Caco-2 (cell line): ENCODE results near the gene LSP1. TPM values are rescaled to one million over a fixed set of nuclear protein-coding genes. Genes with fewer than 3 reads are reported as not detected.

Source experiments
- BruUV-seq: library from RNA; stranded (reverse); fragments of 400-500 nt; replicated peaks from 2 replicates; lab custom pipeline; 2021; lab: Mats Ljungman, UMichigan
- CTCF ChIA-PET: fragments of 300-600 bp; sonication (Branson Sonifier 250); formaldehyde crosslinking; loops from one replicate; lab custom pipeline; 2022; ENCODE audit warnings: antibody characterized with exemption; lab: Charles Lee
- POLR2A ChIA-PET: fragments of 300-600 bp; sonication (Branson Sonifier 250); formaldehyde crosslinking; loops from one replicate; lab custom pipeline; 2022; ENCODE audit warnings: antibody characterized with exemption; lab: Charles Lee
- DNase-seq, 2 experiments: peaks; one replicate each; pipeline versions ENCODE4 v3.0.0 to v3.0.0-alpha.2; 2020 to 2022
- H3K27me3 ChIP-seq: replicated peaks from 2 replicates; pipeline ENCODE4 v1.6.0; 2011; ENCODE audit warnings: low read length; ENCODE audit not compliant: control insufficient read depth, insufficient read depth
- H3K36me3 ChIP-seq: 2 replicates; pipeline ENCODE4 v1.5.1; 2011; ENCODE audit warnings: low read length; ENCODE audit not compliant: control insufficient read depth, insufficient read depth
- H3K4me1 ChIP-seq: fragments of 250-450 bp; sonication (Bioruptor Pico); 2 replicates; pipeline ENCODE4 v1.5.1; 2020; ENCODE audit warnings: mild to moderate bottlenecking
- H3K4me3 ChIP-seq: 2 replicates; pipeline ENCODE4 v1.5.1; 2011; ENCODE audit warnings: low read depth, mild to moderate bottlenecking, control low read depth, low read length
- H3K9me3 ChIP-seq: fragments of 250-450 bp; sonication (Bioruptor Pico); 2 replicates; pipeline ENCODE4 v1.5.1; 2020; ENCODE audit warnings: mild to moderate bottlenecking, moderate library complexity
- H3K27ac Mint-ChIP-seq: one replicate; pipeline ENCODE4 v1.8.0; 2022; ENCODE audit warnings: mixed read lengths; ENCODE audit not compliant: unreplicated experiment
- H3K27me3 Mint-ChIP-seq: one replicate; pipeline ENCODE4 v1.8.0; 2022; ENCODE audit warnings: mixed read lengths; ENCODE audit not compliant: insufficient read depth, unreplicated experiment
- H3K36me3 Mint-ChIP-seq: one replicate; pipeline ENCODE4 v1.8.0; 2022; ENCODE audit warnings: mild to moderate bottlenecking, mixed read lengths; ENCODE audit not compliant: insufficient read depth, unreplicated experiment
- H3K4me1 Mint-ChIP-seq: one replicate; pipeline ENCODE4 v1.8.0; 2022; ENCODE audit warnings: low read depth, mixed read lengths; ENCODE audit not compliant: unreplicated experiment
- H3K4me3 Mint-ChIP-seq: one replicate; pipeline ENCODE4 v1.8.0; 2022; ENCODE audit warnings: mild to moderate bottlenecking, moderate library complexity, mixed read lengths; ENCODE audit not compliant: unreplicated experiment
- H3K9me3 Mint-ChIP-seq: one replicate; pipeline ENCODE4 v1.8.0; 2022; ENCODE audit warnings: mixed read lengths; ENCODE audit not compliant: unreplicated experiment
- CTCF ChIP-seq, 2 experiments: fragments of 200-600 bp in 1 of 2; IDR thresholded peaks; 1 replicate in 1 of 2; 2 replicates in 1 of 2; pipeline versions ENCODE4 v1.5.1 to v1.8.0; 2011 to 2022; ENCODE audit warnings: antibody characterized with exemption in 1 of 2, control low read depth in 1 of 2, inconsistent platforms in 1 of 2, low read depth in 1 of 2, low read length in 1 of 2, mild to moderate bottlenecking in 1 of 2, moderate library complexity in 1 of 2; ENCODE audit not compliant: insufficient read depth in 1 of 2, severe bottlenecking in 1 of 2, unreplicated experiment in 1 of 2
- intact Hi-C: fragments of 100-400 bp; cut with micrococcal nuclease; formaldehyde crosslinking; loops from one replicate; pipeline ENCODE4 v1.10.0; 2022; ENCODE audit not compliant: unreplicated experiment
- total RNA-seq: library from RNA; stranded (reverse); gene quantifications from 2 replicates; pipeline ENCODE4 v1.2.3, GENCODE V29; 2022

The LSP1 gene
- total RNA-seq, 1 experiment from 2014 or later = not detected

DNA sequence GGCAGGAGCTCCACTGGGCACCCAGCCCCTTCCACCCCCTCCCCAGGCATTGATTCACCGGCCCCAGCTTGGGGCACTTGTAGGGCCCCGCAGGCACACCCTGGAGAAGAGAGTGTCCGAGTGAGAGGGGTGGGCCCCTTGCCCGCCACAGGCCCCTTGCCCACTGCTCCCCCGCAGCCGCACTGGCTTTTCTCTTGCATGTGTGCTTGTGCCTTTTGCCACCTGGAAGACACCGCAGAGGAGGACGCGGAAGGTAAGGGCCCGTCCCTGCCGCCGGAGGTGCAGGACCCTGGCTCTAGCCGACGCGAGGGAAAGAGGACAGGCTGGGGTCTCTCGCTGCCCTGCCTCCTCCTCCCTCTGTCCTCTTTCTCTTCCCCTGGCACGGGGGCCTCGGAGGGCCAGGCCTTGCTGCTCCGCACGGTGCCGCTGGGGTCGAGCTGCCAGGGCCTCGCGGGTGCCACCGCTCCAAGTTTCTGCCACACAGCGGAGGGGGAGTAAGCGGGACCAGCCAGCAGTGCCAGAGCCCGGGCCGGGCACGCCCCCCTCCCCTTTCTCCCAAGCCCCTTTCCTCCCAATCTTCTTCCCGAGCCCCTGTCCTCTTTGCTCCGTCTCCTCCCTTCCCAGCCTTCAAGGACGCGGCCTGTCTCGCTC is 76.1 kb downstream of the LSP1 start:
- Mint-ChIP-seq H3K27ac (no peak overlapping the region), H3K9me3 (no peaks in the 10 kb centered on the region), H3K27me3 (peaks cover 5% of the 10 kb centered on the region), H3K36me3 (no peaks in the 10 kb centered on the region), H3K4me1 (peaks cover 8% of the 10 kb centered on the region), H3K4me3 (no peak overlapping the region)
- CTCF ChIA-PET = no interaction called here
- no TSS peak for BruUV-seq
- H3K4me1 ChIP-seq = no peaks in the 10 kb centered on the region; the same call in 1 of the 2 replicates
- no peak for TF ChIP-seq CTCF (IDR thresholded peaks at IDR 0.05; ENCODE audit: insufficient read depth in 1 of 2, low read depth in 1 of 2, low read length in 1 of 2, severe bottlenecking in 1 of 2, unreplicated experiment in 1 of 2)
- no peaks in the 10 kb centered on the region for H3K9me3 ChIP-seq
- H3K4me3 ChIP-seq = no peak overlapping the region
- DNase-seq = peak in 1 of 2 experiments; percentile 24
- H3K36me3 ChIP-seq = no peaks in the 10 kb centered on the region
- POLR2A ChIA-PET = no interaction called here
- intact Hi-C loops = no loop called here
- no peaks in the 10 kb centered on the region for H3K27me3 ChIP-seq

- Mint-ChIP-seq H3K36me3 (no peaks in the 10 kb centered on the region), H3K4me1 (peaks cover 8% of the 10 kb centered on the region), H3K27ac (no peak overlapping the region), H3K27me3 (peaks cover 5% of the 10 kb centered on the region), H3K4me3 (no peak overlapping the region), H3K9me3 (no peaks in the 10 kb centered on the region)
- intact Hi-C loops = no loop called here
- Histone ChIP-seq H3K4me3 (no peak overlapping the region), H3K36me3 (no peaks in the 10 kb centered on the region), H3K9me3 (no peaks in the 10 kb centered on the region), H3K4me1 (no peaks in the 10 kb centered on the region; the same call in 1 of the 2 replicates), H3K27me3 (no peaks in the 10 kb centered on the region)
- peak in 1 of 2 experiments; percentile 23 for DNase-seq
- ChIA-PET POLR2A (no interaction called here), CTCF (no interaction called here)
- no TSS peak for BruUV-seq
- TF ChIP-seq CTCF (IDR thresholded peaks at IDR 0.05; ENCODE audit: insufficient read depth in 1 of 2, low read depth in 1 of 2, low read length in 1 of 2, severe bottlenecking in 1 of 2, unreplicated experiment in 1 of 2) = no peak
Measured at GRCh38 chr11:1929621-1930461, 77.0 kb downstream of the LSP1 start.

DNA sequence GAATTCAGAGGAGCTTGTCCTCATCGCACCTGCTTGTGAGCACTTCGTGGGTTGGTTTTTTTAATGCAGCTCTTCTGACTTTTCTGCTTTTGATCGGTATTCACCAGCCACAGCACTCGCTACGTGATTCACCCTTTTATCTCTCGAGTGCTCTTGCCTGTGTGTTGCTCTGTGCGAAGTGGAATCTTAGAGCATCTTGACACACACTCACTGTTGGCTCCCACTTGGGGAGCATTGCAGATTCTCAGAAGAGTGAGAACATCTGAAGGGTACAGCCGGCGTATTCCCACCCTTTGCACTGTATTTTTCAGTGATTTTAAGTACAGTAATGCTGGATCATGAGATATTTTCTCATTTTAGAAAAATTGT is 77.6 kb downstream of the LSP1 start:
- H3K4me3 ChIP-seq = no peak overlapping the region
- no peaks in the 10 kb centered on the region; the same call in 1 of the 2 replicates for H3K4me1 ChIP-seq
- H3K9me3 ChIP-seq = no peaks in the 10 kb centered on the region
- peaks cover 5% of the 10 kb centered on the region for H3K27me3 Mint-ChIP-seq
- no peaks in the 10 kb centered on the region for H3K36me3 ChIP-seq
- intact Hi-C loops = no loop called here
- H3K27ac Mint-ChIP-seq = no peak overlapping the region
- DNase-seq = peak in 1 of 2 experiments; percentile 23
- no peaks in the 10 kb centered on the region for H3K9me3 Mint-ChIP-seq
- no peak for TF ChIP-seq CTCF (IDR thresholded peaks at IDR 0.05; ENCODE audit: insufficient read depth in 1 of 2, low read depth in 1 of 2, low read length in 1 of 2, severe bottlenecking in 1 of 2, unreplicated experiment in 1 of 2)
- BruUV-seq = no TSS peak
- POLR2A ChIA-PET = no interaction called here
- no peaks in the 10 kb centered on the region for H3K27me3 ChIP-seq
- H3K4me3 Mint-ChIP-seq = no peak overlapping the region
- CTCF ChIA-PET = no interaction called here
- H3K4me1 Mint-ChIP-seq = peaks cover 8% of the 10 kb centered on the region
- H3K36me3 Mint-ChIP-seq = no peaks in the 10 kb centered on the region
